Activated CD4-positive, alpha-beta T cell treated with anti-CD3 and anti-CD28 coated beads for 48 hours (primary cell): ENCODE measurements around the gene ERC1.
"Not testable (repeated sequence)": the region's sequence is repeated elsewhere in the genome, so short reads cannot be mapped to it uniquely, and the experiment has no call there.

Experiments
- DNase-seq: peaks from one replicate; pipeline ENCODE4 v3.0.0-alpha.2; 2020

Gene ERC1

DNA sequence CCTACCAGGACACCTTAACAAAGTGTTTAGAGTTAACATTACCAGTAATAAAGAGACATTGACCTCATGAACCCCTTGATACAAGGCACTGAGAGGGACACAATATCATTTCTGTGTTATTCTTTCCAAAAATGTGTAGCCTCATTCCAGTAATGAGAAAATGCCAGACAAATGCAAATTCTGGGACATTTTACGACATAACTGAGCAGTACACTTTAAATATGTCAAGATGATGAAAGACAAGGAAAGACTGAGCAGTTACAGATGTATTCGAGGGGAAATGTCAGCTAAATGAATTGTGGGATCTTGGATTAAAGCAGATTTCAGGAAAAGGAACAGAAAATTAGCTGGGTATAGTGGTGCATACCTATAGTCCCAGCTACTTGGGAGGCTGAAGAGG, 255.6 kb downstream of the ERC1 start:
- DNase-seq = no peak

DNA sequence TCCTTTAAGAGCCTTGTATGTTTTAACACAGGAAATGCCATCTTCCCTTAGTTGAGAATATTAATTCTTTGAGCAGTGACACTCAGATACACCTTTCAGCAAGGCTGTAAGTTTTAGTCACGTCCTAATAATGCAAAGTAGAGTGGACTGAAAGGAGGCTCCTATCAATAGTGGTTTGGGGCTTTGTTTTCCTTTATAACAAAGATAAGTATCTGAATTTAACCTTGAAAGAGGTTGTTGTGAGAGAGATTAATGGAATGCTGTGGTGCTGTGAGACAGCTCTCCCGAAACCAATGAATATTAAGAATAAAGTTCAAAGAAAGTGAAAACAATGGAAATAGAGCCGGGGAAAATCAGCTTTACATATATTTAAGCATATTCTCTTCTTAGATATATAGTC, 259.6 kb downstream of the ERC1 start:
- DNase-seq = no peak

DNA sequence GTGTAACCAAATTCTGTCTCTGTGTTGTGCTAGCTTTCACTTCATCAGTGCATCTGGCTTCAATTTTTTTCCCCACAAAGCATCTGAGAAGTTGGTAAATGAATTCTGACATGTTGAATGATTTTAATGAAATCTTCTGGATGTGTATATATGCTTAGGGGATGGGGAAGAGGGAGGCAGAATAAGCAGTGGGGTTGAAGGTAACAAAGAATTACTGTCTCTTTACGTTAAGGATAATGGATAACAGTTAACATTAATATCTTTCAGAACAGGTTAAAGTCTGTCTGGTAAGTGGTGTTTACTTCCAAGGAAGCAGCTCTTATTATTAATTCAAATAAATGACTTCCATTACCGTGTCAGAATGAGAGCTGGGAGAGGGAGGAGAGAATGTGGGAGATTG, 261.7 kb downstream of the ERC1 start:
- no peak for DNase-seq

DNA sequence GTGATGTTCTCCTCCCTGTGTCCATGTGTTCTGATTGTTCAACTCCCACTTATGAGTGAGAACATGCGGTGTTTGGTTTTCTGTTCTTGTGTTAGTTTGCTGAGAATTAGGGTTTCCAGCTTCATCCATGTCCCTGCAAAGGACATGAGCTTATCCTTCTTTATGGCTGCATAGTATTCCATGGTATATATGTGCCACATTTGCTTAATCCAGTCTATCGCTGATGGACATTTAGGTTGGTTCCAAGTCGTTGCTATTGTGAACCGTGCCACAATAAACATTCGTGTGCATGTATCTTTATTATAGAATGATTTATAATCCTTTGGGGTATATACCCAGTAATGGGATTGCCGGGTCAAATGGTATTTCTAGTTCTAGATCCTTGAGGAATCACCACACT, 264.1 kb downstream of the ERC1 start:
- not testable (repeated sequence) for DNase-seq

DNA sequence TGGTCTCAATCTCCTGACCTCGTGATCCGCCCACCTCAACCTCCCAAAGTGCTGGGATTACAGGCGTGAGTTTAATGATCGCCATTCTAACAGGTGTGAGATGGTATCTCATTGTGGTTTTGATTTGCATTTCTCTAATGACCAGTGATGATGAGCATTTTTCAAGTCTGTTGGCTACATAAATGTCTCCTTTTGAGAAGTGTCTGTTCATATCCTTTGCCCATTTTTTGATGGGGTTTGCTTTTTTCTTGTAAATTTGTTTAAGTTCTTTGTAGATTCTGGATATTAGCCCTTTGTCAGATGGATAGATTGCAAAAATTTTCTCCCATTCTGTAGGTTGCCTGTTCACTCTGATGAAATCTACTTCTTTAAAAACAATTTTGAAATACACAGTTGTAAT, 264.8 kb downstream of the ERC1 start:
- DNase-seq = not testable (repeated sequence)

DNA sequence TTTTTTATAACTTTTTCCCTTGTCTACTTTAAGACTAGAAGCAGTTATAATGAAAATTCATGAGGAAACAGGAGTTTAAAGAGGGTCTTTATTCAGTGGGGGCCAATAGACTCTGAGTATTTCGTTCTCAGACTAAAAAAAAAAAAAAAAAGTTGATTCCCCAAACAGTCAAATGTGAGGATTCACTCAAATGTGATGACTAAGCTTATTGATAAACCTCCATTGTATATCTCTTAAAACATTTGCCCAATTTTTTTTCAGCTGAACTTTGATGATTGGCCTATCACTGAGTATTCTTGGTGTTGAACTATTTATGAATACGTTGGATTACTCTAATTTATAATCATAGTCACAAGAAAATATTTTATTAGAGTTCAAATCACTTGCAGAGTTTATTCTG, 265.3 kb downstream of the ERC1 start:
- DNase-seq = no peak

DNA sequence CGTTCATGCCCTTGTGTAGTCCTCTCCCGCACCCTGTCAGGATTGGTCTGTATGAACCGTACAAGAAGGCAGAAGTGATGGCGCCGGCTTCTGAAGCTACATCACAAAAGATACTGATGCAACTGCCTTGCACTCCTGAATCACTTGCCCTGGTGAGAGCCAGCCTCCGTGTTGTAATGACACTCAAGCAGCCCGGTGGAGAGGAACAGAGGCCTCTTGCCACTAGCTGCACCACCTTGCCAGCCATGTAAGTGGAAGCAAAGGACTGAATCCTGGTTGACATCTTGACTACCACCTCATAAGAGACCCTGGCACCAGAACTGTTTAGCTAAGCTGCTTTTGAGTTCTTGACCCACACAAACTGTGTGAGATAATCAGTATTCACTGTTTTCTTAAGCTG, 266.0 kb downstream of the ERC1 start:
- no peak for DNase-seq

DNA sequence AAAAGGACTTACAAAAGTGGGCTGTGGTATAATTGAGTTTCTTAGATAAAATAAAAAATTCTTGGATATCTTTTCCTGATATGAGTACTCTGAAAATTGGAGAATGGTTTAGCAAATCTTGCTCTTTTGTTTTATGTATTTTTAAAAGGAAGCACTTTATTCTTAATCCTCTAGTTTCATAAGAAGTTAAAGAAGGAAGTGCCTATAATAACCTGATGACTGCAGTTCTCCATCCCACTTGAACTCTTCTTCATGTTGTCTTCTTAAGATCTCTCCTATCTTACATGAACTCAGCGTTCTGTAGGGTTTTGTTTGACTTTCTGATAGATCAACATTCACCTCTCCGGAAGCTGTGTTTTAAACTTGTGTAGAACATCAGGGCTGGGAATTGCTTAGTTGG, 271.0 kb downstream of the ERC1 start:
- no peak for DNase-seq

DNA sequence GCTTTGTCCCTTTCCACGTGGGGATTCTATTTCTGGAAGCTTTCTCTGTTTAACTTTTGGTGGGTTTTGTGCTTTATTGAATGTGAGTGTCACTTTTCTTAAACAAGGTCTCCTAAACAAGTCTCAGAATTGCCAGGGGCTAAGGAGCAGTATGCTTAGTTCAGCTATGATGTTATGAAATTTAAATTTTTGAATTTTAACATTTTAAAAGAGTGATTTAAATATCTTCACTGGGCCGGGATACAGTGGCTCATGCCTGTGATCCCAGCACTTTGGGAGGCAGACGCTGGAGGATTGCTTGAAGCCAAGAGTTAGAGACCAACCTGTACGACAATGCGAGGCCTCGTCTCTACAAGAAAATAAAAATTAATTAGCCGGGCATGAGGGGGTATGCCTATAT, 276.2 kb downstream of the ERC1 start:
- no peak for DNase-seq

DNA sequence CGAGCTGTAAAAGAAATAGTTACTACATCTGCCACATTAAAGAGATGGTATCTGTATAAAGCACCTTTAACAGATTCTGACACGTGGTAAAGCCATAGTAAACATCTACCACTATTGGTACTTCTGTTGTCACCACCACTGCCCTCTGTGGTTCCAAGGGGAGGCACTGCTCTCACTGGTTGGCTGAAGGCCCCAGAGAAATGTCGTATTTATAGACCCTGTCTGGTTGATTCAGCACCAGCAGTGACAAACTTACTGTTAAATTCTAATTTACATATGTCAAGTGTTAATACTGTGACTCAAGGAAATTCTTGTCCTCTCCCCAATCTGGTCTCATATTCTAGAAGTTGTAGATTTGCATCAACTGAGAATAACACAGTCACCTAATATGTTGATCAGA, 281.1 kb downstream of the ERC1 start:
- DNase-seq = peak; percentile 9

DNA sequence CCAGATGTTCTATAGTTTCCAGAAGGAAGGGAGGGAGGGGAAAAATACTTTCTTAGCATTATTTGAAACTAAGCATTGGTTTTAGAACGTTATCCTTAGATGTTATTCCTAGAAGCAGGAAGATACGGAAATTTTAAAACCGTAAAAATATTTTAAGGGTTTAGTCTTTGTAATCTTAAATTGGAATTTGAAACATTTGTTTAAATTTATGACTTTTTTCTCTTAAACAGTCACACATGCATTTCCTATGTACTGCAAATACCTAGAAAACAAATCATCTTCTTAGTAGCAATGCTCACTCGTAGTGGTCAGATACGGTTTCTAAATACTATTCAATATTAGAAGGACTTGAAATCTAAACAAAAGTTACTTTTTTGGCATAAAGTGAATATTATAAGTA, 282.0 kb downstream of the ERC1 start:
- DNase-seq = no peak

DNA sequence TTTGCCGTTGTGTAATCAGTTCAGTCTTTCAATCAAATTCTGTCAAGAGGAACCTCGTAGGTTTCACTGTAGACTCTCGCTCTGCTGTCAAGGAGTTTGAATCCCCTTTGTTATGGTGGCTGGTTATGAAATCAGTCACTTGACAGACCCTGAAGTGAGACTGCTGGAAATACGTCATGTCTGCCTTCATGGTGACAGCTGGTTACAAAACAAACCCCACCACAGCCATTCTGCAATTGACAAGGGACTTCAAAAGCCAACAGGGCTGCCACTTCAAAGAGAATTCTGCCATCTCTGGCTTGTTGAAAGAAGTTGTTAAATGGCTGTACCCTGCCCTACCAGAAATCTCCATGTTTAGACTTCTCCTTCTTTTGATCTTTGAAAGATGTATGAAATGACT, 286.9 kb downstream of the ERC1 start:
- peak; percentile 11 for DNase-seq

DNA sequence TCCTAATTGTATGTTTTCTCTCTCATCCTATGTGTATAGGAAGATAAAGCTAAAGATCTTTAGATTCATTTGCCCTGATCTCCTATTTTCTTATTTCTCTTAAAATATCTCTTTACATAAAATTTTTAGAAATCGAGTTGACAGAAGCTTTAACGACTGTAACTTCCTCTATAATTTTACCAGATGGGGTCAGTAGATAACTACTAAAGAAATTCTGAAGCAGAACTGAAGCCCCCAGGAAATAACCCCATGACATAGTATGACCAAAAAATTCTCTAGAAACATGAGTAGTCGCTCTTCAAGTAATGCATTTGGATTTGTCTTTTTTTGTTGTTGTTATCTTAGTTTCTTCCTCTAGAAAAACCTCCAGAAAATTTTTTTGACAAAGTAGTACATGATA, 288.0 kb downstream of the ERC1 start:
- DNase-seq = no peak

DNA sequence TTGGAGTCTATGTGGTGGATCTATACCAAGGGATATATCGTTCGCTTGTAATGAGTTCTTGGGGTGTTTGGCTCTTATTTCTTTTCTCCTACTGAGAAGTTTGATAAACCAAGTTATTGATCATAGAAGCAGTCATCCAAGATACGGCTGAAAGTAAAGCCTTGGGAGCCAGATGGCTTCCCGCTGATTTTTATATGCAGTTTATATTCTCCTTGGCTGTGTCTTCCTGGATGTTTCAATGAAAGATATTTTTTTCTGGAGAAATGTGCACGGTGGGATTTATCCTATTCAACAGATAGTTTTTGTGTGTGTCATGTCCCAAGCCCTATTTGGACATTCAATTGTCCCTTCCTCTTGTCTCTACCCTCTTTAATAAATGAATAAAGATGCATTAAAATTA, 289.0 kb downstream of the ERC1 start:
- DNase-seq = no peak

DNA sequence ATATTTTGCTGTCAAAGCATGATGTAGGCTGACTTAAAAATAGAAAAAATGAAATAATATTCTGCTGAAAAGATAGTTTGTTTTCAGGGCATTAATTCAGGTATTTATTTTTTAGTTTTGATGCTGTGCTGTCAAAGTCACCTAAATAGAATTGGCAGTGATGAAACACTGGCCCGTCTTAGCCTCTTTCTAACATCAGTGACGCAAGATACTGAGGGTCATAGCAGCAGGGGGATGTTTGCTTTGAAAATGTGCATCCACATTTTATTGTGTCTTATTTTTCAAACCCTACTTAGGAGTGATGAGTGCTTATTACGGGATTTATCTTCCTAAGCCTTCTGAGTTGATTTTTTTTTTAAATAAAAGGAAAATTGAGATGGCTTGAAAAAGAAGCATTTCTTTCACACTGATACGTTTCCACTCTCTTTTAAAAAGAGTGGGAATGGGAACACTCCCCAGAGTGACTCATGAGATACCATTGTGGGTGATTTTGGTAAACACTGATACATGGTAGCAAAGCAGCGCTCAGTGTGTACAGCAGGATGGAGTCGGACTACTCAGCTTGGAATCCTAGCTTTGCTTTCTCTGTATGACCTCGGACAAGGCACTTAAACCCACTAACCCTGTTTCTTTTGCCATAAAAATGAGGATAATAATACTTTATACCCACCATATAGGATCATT, 290.8 kb downstream of the ERC1 start:
- DNase-seq = no peak

DNA sequence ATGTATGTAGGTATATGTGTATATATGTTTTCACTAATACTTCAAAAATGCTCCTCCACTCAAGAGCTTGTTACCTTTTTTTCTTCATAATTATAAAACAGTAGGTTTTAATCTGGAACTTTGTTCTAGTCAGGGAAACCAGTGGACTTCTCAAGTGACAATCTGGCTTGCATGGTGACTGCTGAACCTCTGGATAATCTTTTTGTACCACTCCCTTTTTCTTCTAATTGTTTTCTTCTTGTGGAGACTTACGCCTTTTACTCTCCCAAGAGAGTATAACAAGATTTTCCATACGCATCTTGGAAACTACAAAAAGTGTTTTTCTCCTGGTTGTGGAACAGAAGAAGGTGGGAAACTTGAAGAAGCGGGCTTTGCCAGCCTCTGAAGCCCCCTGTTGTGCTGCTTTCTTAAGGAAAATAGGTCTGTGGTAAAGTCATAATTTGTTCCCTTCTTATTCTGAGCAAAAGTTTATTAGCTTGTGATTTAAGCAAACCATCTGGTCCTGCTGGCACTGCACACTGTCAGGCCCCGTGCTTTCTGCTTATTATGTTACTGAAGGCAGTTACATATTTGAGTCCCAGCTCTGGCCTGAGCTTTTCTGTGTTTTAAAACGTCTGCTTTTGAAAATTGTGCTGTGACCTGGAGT, 291.8 kb downstream of the ERC1 start:
- no peak for DNase-seq

DNA sequence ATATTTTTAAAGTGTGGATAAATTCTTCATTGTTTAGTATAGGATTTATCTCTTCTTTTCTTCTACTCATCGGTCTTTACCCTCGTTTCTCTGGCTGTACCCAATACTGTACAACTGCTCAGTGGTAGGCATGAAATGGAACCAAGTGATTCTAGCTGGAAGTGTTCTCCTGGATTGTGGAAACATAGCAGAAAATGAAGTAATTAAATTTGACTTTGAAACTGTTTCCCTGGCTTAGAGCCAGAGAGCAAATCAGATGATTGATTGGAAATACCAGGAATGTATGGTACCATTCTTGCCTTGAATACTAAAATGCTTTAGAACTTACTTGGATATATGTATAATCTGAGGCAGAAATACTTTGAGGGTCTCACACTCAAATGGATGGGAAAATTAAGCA, 292.3 kb downstream of the ERC1 start:
- no peak for DNase-seq

DNA sequence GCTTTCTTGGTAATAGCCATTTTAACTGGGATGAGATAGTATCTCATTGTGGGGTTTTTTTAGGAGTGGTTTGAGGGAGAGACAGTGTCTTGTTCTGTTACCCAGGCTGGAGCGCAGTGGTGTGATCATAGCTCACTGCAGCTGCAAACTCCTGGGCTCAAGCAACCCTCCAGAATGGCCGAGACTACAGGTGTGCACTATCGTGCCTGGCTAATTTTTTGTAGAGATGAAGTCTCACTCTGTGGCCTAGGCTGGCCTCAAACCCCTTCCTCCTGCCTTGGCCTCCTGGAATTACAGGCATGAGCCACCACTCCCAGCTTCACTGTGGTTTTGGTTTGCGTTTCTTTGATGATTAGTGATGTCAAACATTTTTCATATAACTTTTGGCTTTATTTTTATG, 293.6 kb downstream of the ERC1 start:
- no peak for DNase-seq

DNA sequence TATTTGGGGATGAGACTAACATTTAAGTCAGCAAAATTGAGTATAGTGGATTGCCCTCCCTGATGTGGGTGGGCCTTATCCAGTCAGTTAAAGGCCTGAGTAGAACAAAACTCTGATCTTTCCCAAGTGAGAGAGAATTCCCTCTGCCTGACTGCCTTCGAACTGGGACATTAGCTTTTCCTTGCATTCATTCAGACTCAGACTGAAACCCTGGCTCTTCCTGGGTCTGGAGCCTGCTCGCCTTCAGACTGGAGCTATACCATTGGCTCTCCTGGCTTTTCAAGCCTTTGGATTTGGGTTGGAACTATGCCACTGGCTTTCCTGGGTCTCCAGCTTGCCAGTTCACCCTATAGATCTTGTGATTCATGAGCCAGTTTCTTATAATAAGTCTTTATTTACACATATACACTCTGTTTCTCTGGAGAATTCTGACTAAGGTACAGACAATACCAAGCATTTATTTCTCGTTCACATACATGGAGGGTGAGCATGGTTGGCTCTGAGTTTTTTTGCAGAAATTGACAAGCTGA, 296.5 kb downstream of the ERC1 start:
- DNase-seq = no peak

DNA sequence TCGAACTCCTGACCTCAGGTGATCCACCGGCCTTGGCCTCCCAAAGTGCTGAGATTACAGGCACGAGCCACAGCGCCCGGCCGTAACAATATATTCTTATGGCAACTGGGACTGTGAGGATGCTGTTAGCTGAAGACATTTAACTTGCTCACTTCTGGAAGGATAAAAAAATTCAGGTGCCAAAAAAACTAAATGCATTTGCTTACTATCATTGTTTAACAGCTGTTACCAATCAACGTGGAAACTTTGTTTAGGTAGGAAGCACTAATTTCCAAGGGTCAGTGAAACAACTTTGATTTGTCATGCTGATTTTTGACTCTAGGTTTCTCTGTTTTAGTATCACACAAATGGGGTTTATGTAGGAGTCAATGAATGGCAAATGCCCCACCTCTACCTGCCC, 297.3 kb downstream of the ERC1 start:
- no peak for DNase-seq

DNA sequence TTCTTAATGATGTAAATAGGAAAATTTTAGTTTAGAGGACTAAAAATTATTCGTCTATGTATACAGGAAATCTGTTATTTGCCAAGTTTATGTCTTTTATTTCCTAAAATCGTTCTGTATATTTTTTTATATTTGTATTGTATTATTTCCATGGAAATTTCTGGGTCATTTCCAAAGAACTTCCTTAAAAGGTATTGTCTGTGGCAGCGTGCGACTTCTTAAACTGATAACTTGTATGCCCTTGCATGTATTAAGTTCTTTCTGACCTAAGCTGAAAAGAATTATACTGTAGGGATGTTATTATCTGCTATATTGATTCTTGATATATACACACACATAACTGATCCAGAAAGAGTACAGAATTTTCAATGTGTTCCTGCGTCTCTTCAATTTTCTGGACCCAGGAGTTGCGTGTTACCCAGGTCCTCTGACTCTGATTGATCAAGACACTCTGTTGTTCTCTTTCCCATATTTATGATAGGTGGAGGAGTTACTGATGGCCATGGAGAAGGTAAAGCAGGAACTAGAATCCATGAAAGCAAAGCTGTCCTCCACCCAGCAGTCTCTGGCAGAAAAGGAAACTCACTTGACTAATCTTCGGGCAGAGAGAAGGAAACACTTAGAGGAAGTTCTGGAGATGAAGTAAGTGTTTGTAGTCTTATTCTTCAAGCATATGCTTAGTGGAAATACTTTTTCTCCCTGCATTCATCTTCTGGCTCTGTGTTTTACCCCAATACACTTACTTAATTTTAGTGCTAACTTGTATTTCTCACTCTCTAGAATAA, 298.5 kb downstream of the ERC1 start:
- DNase-seq = no peak

DNA sequence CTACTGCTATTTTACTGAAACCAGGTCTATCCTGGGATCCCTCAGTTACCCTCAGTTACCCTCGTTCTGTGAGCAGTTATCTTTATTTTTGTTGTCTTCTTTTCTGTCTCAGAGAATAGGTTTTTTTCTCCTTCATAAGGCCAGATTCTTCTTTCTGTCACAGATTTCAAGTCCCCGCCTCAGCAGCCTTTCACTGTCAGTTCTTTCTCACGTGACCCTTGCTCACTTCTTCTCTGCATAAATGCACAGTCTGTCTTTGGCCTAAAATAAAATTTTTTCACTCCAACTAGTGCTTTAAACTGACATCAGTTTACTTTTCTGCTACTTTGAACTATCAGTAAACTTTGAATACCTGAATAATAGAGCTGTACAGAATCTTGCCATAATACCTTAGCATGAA, 299.7 kb downstream of the ERC1 start:
- no peak for DNase-seq

DNA sequence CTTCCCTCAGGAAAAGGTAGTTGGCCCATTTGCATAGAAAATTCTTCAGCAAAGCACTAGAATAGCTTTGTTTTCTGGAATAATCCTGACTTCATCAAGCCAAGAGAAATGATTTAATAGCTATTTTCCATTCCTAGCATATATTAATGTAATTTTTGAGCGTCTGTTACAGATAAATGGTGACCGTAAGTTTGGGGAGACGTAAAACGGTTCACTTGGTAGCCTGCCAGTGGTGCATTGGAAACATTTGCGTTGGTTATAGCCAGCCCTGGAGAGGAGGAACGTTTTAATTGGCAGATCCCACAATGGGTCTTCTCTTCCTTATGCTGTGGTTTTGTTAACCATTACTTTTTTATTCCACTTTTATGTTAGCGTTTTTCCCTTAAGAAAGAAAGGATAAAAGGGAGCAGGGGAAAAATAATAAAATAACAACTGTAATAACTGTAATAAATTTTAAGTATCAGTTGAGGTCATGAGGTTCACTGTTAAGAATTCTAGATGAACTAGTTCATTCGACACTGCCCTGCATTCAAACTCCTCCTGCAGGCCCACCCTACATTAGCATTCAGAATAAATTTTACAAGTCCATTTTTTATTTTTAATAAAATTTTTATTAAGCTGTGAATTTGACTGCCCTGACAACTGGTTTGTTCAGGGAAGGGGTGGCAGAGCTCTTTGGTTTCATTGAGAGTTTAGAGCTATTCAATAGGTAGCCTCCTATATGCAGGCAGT, 300.7 kb downstream of the ERC1 start:
- no peak for DNase-seq
